HG03439 (cell line): Measurements from ENCODE around the gene YWHAG.
"Not testable (repeated sequence)": the region's sequence is repeated elsewhere in the genome, so short reads cannot be mapped to it uniquely, and the experiment has no call there.

Experiments used
- ATAC-seq: cut with Tn5 transposase; IDR thresholded peaks from one replicate; pipeline ENCODE4 v1.9.1; 2021; ENCODE audit warnings: mild to moderate bottlenecking, moderate library complexity; ENCODE audit not compliant: unreplicated experiment

YWHAG gene

DNA sequence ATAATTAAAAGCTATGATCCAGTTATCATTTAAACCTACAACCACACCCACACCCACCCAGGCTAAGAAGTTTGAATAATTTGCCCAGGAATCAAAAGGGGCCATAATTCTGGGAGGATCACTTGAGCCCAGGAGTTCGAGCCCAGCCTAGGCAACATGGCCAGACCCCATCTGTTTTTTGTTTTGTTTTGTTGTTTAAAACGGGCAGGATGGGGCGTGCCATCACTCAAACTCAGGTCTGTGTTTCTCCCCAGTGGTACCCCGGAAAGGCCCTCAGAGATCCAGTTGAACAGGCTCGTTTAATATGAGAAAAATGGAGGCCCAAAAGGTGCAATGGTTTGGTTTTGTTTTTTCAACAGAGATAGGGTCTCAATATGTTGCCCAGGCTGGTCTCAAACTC lies 33.0 kb downstream of the YWHAG start:
- no peak for ATAC-seq

DNA sequence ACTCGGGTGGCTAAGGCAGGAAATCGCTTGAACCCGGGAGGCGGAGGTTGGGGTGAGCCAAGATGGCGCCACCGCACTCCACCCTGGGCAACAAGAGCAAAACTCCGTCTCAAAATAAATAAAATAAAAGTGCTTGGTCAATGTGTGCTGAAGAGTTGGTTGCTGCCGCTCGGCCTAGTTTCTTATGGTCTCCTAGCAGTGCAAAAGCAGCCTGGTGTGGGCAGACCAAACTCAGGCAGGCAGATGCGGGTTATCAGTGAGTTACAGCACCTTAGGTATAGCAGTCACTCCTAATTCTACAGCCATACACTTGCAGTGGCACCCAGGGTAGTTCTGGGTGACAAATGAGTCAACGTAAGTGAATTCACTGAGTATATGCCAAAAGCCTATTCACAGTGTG lies 33.7 kb downstream of the YWHAG start:
- ATAC-seq = no peak

DNA sequence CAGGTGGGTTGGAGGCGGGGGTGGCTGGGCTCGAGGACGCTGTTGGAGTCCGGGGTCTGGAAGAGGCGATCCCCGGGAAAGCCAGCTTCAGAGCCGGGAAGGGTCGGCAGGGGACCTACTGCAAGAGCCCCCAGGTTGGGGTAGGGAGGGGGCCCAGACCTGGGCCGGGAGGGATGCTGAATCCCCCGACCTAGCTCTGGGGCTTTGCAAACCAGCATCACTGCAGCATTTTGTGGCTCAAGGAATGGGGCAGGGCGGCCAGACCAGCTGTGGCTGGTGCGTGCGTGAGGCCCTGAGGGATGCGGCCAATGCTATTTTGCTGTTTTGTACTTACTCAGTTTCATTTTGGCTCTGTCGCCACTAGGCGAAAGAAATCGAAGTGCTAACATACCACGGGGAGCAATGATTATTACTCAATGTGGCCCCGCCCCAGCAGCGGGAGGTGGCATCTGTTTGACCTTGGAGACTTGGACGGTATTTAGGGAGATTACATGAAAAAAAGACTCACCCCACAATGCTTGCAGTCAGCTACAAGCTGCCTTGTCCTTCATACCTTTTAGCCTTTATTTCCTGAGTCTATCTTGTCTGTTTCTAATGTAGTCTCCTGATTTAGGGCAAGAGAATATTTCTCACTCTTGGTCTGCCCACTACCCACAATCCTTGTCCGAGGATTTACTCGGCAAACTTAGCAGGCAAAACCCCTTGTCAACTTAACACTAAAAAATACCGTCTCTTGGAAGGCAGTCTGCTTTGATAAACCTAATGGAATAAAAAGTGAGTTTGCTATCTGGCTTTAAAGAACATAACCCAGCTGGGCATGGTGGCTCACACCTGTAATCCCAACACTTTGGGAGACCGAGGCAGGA lies 40.1 kb downstream of the YWHAG start:
- peak; percentile 42 for ATAC-seq

DNA sequence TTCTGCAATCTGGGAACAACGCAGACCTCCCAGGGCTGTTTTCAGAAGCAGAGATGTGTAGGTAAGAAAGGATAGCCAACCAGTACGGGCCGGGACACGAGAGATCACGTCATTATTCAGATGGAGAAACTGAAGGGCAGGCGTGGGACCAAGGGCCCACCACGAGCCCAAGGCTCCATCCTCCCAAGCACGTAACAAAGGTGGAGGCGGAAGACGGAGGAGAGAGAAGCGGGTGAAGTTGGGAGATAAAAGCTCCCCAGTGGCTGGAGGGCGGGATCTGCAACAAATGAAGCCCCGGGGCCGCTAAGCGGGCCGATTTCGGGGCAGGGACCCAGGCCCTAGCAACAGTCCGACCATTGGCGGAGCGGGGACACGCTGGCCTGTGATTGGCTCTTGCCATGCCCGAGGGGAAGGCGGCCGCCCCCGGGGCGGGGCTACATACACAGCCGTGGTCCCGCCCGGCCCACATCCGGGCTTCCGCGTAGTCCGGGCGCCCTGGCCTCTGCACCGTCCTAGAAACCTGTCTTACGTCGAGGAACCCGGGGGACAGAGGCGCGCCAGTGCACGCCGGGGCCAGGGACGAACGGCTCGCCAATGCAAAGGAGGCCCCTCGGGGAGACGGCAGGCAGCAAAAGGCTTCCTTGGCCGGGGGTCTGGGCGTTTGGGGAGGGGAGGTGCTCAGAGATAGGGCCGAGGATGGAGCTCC lies 40.9 kb downstream of the YWHAG start:
- peak; percentile 89 for ATAC-seq

DNA sequence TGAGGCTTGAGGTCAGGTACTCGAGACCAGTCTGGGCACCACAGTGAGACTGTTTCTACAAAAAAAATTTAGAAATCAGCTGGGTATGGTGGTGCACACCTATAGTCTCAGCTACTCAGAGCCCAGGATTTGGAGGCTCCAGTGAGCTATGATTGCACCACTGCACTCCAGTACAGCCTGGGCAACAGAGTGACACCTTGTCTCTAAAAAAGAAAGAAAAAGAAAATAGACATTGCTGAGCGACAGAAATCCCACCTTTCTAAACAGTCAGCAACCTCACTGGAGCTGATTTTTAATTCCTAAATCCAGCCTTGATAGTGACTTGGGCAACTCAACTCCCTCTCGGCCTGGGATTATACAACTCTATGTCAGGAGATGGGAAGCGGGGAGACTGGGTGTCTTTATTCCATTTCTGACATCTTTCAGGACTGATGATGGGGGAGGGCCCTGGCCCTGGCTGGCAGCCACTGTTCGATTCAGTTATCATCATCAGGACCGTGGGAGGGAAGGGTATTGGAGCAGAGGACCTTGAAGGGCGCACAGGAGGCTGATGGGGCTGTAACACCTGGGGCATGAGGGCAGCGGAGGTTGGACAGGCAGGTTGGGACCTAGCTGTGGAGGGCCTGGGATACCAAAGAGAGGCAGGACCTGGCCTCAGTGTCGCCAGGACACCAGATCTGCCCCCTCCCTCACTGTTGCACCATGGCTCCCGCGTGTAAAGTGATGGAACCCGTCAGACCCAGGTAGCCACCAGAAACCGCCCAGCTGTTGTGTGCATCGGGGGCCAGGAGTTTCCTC lies 41.6 kb downstream of the YWHAG start:
- no peak for ATAC-seq

DNA sequence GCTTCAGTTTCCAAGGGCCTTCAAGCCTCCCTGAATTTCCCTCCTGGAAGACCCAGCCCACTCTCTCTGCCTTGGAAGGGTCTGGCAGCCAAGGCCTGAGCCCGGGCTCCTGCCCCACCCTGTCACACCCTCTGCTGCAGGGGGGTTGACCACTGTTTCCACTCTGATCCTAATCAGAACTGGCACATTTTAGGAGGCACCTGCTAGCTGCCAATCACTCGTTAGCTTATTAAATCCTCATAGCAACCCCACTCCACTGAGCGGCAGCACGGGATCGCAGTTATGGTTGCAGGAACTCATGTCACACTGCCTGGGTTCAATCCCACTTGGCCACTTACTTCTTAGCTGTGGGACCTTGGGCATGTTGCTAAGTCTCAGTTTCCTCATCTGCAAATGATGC lies 43.4 kb downstream of the YWHAG start:
- ATAC-seq = no peak

DNA sequence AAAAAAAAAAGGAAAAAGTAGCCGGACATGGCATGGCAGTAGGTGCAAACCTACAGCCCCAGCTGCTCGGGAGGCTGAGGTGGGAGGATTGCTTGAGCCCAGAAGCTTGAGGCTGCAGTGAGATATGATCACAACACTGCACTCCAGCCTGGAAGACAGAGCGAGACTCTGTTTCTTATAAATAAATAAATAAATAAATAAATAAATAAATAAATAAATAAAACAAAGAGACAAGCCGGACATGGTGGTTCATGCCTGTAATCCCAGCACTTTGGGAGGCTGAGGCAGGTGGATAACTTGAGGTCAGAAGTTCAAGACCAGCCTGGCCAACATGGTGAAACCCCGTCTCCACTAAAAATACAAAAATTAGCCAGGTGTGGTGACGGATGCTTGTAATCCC lies 44.1 kb downstream of the YWHAG start:
- ATAC-seq = not testable (repeated sequence)

DNA sequence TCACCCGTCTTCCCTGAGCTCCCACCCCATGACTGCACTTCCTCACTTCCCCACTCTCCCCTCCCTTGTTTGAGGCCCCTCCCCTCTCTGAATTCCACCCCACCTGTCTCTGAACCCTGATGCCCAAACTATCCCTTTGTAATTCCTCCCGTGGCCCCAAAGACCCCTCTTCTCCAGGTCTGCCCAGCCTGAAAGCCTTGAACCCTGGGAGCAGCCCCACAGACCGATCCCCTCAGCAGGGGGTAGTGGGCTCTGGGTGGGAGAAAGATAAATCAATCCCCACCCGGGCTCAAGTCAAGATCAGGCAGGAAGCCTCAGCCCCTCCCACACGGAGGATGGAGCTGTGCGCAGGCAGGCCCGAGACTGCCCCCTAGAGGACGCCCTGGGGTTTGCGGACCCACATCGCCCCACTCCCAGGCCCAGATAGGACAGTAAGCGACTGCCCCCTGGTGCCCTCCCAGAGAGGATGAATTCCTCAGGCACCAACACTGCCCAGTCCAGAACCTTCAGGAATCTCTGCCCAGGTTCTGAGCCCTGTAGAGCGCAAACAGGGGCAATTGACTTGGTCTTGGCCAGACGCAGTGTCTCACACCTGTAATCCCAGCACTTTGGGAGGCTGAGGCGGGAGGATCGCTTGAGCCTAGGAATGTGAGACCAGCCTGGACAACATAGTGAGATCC lies 44.6 kb downstream of the YWHAG start:
- peak; percentile 45 for ATAC-seq

DNA sequence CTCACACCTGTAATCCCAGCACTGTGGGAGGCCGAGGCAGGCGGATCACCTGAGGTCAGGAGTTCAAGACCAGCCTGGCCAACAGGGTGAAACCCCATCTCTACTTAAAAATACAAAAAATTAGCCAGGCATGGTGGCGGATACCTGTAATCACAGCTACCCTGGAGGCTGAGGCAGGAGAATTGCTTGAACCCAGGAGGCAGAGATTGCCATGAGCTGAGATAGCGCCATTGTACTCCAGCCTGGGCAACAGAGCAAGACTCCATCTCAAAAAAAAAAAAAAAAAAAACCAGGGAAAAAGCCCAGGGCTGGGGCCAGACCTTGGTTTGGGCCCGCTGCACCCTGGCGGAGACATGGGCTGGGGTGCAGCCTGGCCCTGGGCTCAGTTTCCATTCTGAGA lies 47.0 kb downstream of the YWHAG start:
- ATAC-seq = not testable (repeated sequence)

DNA sequence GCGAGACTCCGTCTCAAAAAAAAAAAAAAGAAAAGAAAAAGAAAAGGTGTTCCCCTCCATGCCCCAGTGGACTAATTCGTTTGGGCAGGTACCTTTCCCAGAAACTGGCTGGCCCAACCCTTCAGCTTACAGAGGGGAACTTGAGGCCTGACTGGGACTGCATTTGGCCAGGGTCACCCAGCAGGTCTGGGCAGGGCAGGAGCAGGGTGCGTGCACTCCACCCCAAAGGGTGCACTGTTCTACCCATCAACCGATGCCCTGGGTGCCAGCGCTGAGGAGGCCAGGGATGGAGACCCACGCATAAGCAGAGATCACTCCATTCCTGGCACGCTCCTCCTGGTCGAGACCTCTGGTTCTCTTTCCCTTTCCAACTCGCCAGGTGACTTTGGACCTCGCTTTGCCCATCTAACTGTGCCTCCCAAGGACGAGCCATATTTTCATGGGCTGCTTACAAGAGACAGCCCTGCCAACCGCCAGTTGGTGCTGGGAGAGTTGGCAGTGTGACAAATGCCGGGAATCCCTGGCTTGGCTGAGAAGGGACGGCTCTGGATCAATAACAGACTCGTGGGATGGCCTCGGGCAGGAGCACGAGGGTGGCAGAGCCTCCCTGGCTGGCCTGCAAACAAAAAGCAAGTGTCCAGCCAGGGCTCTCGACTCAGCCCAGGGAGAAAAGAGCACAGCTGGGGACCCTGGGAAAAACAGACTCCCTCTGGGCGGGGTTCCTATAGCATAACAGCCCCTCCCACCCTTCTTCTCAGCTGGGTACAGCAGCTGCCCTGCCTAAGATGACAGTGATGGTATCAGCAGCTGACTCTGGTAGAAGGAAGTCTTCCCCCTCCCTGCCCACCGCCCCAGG lies 48.5 kb downstream of the YWHAG start:
- ATAC-seq = no peak

DNA sequence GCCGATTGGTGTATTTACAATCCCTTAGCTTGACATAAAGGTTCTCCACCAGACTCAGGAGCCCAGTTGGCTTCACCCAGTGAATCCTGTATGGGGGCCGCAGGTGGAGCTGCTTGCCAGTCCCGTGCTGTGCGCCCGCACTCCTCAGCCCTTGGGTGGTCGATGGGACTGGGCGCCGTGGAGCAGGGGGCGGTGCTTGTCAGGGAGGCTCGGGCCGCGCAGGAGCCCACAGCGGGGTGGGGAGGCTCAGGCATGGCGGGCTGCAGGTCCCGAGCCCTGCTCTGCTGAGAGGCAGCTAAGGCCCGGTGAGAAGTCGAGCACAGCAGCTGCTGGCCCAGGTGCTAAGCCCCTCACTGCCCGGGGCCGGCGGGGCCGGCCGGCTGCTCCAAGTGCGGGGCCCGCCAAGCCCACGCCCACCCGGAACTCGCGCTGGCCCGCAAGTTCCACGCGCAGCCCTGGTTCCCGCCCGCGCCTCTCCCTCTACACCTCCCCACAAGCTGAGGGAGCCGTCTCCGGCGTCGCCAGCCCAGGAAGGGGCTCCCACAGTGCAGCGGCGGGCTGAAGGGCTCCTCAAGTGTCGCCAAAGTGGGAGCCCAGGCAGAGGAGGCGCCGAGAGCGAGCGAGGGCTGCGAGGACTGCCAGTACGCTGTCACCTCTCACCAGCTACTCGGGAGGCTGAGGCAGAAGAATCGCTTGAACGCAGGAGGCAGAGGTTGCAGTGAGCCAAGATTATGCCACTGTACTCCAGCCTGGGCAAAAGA lies 49.3 kb downstream of the YWHAG start:
- ATAC-seq = not testable (repeated sequence)

DNA sequence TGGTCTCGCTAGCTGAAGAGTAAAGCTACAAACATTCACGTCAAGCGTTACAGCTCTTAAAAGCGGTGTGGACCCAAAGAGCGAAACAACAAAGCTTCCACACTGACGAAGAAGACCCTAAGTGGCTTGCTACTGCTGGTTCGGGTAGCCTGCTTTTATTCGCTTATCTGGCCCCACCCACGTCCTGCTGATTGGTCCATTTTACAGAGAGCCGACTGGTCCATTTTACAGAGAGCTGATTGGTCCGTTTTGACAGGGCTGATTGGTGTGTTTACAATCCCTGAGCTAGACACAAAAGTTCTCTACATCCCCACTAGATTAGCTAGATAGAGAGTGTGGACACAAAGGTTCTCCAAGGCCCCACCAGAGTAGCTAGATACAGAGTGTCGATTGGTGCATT lies 49.9 kb downstream of the YWHAG start:
- not testable (repeated sequence) for ATAC-seq

DNA sequence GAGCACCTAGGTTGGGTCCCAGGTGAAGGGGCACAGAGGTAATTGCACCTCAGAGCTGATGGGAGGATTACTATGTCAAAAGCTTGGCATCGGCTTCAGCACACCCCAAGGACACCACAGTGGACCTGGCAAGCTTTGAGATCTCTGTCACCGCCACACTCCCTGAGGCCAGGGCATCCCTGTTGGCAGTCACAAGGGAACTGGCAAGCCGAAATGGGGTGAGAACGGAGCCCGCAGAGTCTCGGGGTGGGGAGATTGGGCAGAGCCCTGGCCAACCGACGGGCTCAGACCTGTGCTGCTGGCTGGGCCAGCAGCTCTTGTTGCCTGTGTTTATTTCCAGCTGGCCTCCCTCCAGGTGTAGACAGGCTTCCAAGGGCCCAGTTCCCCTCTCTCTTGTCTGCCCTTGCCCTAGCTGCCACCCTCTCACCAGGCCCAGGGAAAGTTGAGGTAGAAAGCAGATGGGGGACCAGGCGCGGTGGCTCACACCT lies 53.9 kb downstream of the YWHAG start:
- no peak for ATAC-seq

DNA sequence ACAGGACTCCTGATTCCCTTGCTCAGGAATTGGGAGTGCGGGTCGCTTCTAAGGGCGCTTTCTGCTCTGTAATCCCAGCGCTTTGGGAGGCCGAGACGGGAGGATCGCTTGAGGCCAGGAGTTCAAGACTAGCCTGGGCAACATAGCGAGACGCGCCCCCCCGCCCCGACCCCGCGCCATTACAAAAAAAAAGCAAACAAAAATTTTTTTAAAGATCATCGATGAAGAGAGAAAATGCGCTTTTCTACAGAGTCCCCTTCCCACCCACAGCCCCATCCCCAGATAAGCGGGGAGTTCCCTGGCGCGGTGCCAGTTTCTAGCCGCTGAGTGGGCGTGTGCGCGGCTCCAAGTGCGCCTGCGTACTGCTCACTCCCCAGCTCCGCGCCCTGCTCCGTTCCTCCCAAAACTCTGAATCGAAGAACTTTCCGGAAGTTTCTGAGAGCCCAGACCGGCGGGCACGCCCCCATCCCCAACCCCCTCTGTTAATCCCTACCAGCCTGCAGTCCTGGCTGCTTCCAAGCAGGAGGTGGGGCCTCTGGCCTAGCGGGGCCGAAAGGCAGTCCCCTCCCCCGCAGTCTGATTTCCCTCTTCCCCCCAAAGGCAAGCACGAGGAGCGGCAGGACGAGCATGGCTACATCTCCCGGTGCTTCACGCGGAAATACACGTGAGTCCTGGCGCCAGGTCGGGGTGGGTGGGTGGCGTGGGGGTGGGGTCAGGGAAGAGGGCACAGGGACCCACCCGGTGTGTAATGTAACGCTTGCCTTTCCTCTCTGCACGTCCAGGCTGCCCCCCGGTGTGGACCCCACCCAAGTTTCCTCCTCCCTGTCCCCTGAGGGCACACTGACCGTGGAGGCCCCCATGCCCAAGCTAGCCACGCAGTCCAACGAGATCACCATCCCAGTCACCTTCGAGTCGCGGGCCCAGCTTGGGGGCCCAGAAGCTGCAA lies 55.3 kb downstream of the YWHAG start:
- ATAC-seq = no peak

DNA sequence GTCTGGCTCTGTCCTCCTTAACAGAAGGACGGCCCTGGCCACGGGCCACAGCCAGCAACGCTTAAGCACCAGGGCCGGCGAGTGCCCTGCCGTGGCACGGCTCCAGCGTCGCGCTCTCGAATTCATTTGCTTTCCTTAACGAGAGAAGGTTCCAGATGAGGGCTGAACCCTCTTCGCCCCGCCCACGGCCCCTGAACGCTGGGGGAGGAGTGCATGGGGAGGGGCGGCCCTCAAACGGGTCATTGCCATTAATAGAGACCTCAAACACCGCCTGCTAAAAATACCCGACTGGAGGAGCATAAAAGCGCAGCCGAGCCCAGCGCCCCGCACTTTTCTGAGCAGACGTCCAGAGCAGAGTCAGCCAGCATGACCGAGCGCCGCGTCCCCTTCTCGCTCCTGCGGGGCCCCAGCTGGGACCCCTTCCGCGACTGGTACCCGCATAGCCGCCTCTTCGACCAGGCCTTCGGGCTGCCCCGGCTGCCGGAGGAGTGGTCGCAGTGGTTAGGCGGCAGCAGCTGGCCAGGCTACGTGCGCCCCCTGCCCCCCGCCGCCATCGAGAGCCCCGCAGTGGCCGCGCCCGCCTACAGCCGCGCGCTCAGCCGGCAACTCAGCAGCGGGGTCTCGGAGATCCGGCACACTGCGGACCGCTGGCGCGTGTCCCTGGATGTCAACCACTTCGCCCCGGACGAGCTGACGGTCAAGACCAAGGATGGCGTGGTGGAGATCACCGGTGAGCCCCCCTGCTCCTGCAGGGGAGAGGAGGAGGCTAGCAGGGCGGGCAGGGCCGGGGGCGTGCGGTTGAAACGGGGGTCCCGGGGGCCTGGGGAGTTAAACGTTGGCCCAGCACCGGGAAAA lies 56.2 kb downstream of the YWHAG start, which contains the start of gene HSPB1:
Gene HSPB1 (plus strand): TSS at position 327 of the 855 bp plus-strand sequence. CDS start 40 bp downstream, at position 367.
- peak; percentile 47 for ATAC-seq

DNA sequence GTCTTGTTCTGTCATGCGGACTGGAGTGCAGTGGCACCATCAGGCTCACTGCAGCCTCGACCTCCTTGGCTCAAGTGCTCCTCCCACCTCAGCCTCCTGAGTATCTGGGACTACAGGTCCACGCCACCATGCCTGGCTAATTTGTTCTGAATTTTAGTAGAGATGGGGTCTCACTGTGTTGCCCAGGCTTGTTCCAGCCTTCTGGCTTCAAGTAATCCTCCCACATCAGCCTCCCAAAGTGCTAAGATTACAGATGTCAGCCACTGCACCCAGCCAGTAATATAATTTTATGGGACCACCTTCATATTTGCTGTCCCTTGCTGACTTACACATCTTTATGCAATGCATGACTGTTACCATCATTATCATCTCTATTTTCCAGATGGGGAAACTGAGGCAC lies 57.8 kb downstream of the YWHAG start:
- ATAC-seq = no peak

DNA sequence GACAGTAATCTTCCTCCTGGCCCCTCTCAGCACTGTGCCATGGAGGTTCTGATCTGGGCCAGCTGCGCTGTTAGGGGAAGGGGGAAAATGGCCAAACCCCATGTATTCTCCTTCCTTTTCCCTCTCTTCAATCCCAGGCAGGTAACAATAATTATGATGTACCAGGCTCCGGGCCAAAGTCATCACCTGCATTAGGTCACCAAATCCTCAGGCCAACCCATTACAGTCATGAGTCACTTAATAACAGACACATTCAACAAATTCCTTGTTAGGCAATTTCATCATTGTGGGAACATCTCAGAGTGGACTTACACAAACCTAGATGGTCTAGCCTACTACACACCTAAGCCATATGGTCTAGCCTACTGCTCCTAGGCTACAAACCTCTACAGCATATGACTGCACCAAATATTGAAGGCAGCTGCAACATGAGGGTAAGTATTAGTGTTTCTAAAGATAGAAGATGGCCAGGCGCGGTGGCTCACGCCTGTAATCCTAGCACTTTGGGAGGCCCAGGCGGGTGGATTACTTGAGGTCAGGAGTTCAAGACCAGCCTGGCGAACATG lies 58.5 kb downstream of the YWHAG start:
- no peak for ATAC-seq
